HG03045 (cell line): Measurements from ENCODE around the gene SOX21.

ENCODE experiments used
- ATAC-seq: cut with Tn5 transposase; IDR thresholded peaks from one replicate; pipeline ENCODE4 v1.9.1; 2021; ENCODE audit warnings: mild to moderate bottlenecking, moderate library complexity; ENCODE audit not compliant: unreplicated experiment

The SOX21 gene

DNA sequence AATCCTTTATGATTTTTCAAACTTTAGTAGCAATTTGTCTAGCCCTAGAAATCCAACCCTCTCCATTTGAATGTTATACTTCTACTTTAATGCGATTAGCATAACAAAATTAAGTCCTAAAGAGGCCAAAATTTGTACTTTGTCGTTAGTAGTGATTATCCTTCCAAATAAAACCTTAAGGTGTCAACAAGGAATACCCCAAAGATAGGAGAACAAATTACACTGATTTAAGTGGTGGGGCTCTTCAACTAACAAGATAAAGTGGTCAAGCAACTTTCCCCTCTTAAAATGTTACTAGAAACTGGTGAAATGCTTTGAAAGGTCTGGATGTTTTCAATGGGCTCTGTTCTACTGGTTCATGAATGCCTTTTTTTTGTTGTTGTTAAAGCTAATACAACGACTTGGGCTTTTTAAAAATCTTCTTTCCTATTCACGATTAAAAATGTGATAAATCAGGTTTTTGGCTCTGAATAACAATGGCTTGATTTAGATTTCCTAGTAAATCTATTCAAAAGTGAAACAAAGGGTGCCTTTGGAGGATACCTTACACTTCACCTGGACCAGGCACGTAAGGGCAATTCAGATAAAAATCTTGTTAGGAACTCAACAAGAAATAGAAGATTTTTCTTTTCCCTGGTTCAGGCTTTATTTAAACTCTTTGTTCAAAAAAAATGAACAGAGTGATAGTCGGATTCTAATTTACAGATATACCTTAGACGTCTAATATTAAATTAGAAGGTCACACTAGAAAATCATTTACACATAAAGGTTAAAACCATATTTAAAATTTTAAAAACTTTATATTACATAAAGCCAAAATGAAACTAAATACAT lies 3.1 kb downstream of the SOX21 start:
- ATAC-seq, result no peak

DNA sequence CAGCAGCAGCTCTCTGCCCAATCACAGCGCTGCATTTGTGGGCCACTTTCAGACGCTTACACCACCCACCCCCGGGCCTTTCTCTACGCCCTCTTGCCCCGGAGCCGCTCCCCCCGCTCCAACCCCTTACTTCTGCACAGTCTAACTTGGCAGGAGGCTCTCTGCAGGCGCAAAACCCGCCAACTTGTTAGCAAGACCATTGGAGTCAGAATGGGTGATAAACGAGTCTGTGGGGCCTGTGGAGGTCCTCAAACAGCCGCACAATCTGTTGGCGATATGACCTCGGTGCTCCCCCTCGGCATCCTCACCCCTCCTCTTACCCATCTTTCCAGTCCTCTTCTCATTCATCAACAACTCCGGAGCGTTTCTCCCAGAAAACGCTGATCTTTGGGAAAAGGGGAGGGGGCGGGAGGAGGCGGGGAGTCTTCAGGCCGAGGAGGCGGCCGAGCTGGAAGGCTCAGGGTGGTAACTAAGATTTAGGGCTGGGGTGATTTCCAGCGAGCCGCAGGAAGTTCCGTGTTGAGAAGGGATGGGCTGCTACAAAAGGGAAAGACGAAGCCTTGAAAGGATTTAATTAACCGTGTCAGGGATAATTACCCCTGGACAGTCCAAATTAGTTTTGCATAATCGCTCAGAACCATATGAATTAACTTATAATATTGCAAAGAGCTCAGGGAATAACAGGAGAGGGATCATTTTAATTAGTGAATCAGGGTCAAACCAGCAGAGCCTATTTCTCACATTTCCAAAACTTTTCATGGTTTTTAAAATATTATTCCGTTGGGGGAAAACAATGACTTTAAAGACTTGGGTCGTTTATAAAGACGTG lies 4.1 kb downstream of the SOX21 start:
- no peak for ATAC-seq

DNA sequence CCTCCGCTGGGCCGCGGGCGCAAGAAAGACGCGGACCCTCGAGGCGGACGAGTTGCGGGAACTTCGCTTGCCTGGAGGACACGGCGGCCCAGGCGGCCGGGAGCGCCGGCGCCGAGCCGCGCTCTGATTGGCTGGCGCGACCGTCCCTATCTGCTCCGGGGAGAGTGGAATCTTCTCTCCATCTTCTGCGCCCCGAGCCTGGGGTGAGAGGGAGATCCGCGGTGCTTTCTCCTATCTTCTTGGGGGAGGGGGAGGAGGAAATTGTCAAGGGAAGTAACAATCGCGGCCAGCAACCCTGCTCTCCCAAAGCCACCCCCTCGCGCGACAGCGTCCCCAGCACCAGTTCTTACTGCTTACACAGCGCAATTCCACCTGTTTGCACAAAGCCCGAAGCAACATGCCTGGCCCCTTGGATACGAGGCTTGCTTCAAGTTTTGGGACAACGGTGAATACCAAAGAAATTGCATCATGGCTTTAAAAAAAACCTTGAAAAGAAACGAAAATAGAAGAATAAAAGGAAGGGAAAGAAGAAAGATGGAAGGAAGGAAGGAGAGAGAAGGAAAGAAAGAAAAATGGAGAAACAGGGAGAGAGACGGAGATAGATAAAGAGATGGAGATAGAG lies 4.8 kb downstream of the SOX21 start:
- no peak for ATAC-seq

DNA sequence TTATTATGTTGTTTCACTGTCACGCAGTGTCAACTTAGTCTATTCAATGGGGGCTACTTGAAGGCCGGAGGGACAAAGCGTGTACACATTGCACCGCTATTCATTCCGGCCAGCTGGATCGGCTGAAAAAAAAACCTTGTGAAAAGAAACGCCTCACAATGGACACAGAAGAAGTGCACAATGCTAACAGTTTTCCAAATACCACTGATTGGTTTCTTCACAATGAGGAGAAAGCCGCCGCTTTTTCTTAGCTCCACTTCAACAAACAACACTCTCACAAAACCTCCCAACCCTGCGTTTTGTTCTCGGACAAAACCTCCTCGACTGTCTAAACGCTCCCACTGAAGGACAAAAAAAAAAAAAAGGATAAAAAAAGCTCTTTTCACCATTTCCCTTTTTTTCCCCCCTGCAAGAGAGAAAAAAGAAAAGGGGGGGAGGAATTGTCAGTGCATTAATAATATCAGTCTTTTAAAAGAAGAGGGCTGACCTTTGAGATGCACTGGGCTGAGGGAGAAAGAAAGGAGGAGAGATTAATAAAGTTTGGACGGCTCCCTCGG lies 5.4 kb downstream of the SOX21 start:
- ATAC-seq, result no peak

DNA sequence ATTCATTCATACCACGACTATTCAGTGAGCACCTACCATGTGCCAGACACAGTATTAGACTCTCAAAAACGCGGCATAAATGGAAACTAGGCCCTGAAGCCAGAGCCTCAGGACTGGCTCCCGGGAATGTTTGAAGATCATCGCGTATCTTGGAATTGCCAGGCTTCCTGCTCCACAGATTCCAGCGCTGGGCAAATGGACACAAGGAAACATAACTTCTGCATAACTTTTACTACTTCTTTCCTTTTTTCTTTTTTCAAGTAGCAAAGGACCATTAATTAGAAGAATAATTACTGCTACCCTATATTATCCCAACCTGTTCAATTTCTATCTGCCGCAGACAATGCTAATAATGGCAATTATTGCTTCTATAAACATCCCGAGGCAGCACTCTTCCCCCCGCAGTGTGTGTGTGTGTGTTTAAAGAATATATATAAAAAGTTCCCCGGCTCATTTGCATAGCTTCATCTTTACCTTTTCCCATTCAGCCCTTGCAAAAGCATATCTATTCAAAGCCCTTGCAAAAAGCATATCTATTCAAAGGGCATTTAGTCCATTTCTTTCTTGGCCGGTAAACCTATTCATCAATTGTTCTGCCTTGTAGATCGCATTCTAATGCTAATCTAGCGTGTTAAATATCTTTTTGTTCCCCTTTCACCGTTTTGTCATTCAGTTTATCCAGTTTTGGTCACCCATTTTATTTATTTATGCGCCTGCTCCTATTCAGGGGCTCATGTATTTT lies 6.1 kb downstream of the SOX21 start:
- ATAC-seq, result no peak

DNA sequence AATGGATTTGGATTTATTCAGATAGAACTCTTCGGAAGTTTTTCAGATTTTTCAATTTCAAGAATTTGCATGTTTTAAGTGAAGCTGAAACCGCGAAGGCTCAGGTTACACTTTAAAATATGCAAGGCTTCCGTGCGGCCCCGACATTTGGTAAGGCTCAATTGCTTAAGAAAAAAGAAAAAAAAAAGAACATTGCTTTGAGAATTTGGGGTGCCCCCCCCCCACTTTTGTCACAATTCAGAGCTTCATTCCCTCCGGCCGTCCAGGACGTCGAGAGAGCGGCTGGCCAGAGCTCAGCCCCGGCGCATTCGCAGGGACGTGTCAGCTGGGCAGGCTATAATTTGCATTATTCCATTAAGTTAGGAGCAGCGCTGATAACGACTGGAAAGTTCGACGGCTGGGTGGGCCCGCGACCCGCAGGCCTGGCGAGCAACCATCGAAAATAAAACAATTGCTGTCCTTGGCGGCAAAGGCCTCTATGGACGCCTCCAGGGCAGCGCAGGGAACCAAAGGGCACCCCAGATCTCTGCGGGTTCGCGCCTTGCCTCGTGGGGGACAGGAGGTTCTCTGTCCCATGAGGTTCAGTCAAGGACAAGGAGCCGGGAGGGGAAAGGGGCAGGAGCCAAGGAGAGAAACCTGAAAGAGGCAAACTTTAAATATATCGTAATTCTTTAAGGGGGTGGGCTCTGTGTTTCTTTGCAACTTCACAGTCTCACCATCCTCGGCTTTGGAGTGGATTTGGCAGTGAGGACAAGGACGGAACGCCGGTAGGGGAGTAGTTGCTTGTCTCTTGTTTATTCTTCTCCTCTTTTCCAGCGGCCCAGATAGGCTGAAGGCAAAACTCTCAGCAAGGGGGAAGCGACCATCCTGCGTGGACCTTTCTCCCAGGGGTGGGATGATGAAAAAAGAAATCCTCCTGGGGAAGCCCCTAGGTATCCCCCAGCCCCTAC lies 7.0 kb downstream of the SOX21 start:
- ATAC-seq, result no peak

DNA sequence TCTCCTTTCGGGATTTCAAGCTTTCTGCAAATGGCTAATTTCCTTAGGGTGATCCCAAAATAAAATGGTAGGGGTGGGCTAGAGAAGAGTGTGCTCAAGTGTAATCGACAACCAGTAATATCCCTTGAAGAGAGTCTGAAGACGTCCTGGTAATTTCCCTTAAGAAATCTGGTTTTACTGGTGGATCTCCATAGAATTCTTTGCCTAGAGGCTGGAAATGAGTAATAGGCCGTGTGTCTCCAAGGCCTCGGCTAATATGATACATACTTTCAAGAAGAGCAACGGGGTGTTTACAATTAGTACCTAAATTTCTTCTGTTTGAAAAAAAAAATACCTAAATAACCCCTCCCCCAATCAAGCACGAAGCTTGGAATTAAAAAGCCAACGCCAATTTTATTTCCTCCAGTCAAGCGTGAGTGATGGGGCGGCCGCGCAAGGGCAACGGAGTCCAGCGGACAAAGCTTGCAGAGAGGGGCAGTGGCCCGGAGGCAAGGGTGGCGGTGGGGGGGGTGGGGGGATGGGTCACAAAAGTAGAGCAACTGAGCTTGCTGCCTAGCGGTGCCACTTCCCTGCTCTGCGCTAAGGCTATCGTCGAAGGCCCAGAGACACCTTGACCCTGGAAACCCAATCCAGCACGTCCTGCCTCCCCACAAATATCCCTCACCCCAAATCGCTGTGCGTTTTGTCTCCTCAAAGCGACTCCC lies 7.8 kb downstream of the SOX21 start:
- ATAC-seq, result no peak

DNA sequence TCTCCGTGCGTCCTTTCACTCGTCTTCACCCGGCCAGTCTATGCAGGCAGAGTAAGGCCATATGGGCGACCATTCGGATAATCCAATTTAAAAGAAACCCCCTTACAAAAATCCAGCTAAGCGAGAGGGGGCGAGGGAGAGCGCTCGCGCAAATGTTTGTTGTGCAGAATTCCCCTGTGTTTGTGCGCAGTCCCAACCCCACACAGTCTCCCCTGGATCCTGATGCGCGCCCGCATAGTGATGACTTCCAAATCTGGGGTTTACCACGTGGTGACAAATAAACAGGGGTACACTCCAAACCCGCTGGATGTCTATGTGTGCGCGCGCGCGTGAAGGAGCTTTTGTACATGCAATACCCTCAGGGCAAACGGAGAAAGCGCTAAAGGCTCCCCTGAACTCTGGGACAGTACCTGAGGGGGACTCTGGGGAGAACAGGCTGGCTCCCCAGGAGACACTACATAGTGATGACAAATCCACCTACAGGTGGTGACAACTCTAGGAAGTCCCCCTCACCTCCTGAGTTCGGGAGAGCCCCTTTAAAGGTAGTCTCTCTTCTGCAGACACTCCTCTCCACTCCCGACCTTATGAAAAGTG lies 8.5 kb downstream of the SOX21 start:
- ATAC-seq, result no peak

DNA sequence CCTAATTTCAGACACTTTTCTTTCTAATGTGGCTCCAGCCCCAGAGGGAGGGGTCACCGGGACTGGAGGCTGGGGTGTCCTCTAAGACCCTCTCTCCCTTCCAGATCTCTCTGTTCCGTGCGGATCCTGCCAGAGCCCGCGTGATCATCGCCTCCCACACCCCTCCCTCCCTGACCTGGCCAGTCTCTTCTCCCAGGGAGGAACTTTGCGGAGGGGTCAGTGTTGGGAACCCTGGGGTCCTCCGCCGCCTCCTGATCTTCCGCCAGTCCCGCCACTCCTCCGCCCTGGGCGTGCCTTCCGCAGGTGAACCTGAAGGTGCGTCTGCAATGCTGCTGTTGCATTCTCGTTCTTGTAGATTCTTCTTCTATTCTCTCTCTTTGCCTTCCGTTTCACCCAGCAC lies 9.1 kb downstream of the SOX21 start:
- no peak for ATAC-seq

DNA sequence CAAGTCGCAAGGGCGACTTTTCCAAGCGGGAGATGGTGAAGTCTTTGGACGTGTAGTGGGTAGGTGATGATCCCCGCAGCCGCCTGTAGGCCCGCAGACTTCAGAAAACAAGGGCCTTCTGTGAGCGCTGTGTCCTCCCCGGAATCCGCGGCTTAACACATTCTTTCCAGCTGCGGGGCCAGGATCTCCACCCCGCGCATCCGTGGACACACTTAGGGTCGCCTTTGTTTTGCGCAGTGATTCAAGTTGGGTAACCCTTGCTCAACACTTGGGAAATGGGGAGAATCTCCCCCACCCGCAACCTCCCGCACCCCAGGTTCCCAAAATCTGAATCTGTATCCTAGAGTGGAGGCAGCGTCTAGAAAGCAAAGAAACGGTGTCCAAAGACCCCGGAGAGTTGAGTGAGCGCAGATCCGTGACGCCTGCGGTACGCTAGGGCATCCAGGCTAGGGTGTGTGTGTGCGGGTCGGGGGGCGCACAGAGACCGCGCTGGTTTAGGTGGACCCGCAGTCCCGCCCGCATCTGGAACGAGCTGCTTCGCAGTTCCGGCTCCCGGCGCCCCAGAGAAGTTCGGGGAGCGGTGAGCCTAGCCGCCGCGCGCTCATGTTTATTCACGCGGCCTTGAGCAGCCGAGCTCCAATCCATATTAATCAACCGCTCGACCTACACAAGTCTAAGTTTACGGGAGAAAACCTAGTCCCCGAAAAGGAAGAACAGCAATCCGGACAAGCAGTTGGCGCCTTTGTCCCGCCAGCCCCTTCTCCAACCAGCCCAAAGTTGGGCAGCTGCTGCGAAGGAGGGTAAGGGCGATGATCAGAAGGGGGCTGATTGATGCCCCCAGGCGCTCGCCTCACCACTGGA lies 9.9 kb downstream of the SOX21 start:
- no peak for ATAC-seq

DNA sequence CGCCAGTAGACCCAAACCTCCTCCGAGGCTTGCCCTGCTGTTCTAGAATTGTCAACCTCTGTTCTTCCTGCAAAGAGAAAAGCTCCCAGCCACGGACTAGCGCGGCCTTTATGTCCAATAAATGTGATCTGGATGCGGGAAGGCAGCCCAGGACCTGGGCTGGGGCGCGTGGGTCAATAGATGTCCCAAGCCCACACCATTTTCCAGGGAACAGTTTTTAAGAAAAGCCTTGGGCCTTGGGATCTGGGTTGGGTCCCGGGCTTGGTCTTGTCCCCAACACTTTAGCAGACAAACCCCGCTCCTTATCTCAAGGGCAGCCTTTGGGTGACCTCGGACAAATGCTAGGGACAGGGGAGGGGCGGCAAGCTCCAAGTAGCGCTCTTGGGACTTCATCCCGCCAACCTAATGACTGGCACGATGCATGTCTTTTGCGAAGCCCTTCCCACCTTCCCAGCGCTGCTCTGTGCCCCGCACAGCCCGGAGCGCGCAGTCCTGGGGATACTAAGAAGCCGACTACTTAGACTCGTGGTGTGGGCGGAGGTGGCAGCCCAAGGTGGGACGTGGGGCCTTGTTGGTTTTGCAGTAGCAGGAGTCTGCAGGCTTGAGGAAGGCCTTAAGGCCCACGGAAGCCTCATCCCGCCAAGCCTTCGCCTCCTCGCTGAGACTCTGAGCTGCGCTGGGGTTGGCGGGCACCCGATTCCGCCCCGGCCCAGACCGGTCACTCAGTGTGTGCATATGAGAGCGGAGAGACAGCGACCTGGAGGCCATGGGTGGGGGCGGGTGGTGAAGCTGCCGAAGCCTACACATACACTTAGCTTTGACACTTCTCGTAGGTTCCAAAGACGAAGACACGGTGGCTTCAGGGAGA lies 10.8 kb downstream of the SOX21 start:
- no peak for ATAC-seq

DNA sequence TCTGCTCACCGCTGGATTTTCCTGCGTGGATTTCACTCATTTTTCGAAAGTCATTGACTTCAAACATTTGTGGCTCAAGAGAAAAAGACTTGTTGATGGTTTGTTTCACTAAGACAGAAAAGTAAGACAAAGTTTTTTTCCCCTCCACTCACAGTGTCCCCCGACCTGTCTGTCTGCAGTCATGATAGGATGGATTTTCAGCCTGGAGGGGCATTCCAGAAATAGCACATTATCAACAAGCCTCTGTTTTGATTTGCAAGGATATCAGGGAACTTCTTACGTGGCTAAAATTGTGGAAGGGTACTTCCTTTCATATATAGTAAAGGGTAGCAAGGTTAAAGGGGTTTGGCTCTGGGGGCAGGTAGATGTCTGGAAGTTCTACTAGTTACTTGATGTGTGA lies 11.8 kb downstream of the SOX21 start:
- ATAC-seq, result no peak

DNA sequence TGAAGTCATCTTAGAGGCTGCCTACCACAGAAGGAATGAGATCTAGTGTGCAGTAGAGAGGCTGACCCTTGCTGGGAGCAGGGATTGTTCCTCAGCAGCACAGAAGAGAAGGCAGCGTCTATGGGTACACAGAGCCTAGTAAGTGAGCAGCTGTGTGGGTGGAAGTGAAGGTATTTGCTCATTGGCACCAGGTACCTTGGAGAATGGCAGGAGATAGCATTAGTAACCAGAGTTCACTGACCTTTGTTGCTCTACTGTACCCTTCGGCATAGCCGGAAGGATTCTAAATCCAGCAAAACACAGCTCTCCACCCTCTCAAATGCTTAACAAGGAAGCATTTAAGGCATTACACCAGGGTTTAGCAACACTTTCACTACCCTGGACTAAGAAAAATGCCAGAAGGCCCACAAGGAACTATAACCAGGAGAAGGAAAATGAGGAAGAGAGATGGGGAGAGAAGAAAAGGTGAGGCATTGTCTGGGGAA lies 12.3 kb downstream of the SOX21 start:
- ATAC-seq, result no peak

DNA sequence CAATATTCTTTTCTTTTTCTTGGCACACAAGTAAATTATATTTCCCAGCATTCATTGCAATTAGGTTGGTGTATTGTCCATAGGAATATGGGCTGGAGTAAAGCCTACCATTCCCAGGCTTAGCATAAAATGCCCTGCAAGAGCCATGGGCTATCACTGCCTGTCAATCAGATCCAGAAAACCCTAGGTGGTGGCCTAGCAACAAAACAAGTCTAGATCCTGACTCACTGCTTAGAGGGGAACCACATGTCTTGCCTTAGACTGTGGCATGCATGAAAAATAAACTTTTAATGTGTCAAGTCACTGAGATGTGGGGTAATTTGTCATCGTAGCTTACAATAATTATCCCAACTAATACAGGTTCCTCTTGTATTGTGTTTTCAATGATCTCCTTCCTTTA lies 16.2 kb downstream of the SOX21 start:
- no peak for ATAC-seq

DNA sequence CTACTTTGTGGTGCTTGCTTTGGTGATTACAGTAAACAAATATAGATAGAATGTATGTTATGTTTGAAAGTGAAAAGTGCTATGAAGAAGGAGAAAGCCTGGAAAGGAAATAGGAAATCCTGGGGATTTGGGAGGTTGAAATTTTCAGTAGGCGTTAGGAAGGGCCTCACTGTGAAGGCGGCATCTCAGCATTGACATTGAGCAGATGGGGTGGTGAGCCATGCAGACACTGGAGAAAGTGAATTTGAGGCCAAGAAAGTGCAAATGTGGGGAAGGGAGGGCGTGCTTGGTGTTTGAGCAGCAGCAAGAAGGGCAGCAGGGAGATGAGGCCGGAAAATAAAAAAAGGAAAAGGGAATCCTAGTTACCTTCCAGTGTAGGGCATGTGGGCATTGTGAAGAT lies 20.3 kb downstream of the SOX21 start:
- no peak for ATAC-seq

DNA sequence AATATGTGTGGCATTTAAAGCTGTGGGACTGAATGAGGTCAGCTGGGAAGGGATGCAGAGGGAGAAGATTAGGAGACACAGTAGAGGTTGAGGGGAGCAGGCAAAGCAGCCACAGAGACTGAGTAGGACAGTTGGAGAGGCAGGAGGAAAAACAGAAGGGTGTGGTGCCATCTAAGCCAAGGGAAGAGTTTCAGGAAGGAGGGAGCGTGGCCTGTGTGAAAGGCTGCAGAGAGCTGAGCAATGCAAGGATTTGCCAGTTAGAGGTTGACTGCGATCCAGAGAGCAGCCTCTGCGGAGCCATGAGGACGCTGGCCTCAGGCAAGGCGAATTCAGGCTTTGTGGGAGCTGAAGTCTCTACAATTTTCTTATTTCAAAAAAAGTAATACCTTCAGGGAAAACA lies 28.9 kb downstream of the SOX21 start:
- no peak for ATAC-seq

DNA sequence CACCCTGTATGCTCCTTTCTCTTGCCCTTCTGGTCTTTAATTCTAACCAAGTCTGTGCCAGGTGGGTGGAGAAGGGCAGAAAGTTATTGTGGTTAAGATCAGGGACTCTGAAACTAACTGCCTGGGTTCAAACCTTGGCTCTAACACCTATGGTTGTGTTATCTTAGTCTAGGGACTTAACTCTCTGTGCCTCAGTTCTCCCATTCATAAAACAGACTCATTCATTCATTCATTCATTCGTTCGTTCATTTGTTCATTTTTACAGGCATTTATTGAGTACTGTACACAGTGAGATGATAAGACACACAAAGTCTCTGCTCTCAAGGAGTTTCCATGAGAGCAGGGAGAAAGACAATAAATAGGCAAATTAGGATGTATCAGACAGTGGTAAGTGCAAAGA lies 30.1 kb downstream of the SOX21 start:
- ATAC-seq, result no peak
